Right hindlimb (tissue), 1 donor: Measurements from ENCODE around the gene PNPLA5.

Source experiments
- DNase-seq: peaks from one replicate; pipeline ENCODE4 v3.0.0-alpha.2; 2018

PNPLA5 gene

GRCh38 chr22:43835736-43836135 lies 56.1 kb downstream of the PNPLA5 start:
- no peak for DNase-seq

GRCh38 chr22:43835166-43835565 lies 56.6 kb downstream of the PNPLA5 start:
- no peak for DNase-seq

- DNase-seq = no peak
Measured at GRCh38 chr22:43833286-43834240, 58.2 kb downstream of the PNPLA5 start.

GRCh38 chr22:43832393-43833265 lies 59.2 kb downstream of the PNPLA5 start:
- DNase-seq = no peak

- DNase-seq = no peak
Measured at GRCh38 chr22:43831561-43832392, 60.0 kb downstream of the PNPLA5 start.

DNA sequence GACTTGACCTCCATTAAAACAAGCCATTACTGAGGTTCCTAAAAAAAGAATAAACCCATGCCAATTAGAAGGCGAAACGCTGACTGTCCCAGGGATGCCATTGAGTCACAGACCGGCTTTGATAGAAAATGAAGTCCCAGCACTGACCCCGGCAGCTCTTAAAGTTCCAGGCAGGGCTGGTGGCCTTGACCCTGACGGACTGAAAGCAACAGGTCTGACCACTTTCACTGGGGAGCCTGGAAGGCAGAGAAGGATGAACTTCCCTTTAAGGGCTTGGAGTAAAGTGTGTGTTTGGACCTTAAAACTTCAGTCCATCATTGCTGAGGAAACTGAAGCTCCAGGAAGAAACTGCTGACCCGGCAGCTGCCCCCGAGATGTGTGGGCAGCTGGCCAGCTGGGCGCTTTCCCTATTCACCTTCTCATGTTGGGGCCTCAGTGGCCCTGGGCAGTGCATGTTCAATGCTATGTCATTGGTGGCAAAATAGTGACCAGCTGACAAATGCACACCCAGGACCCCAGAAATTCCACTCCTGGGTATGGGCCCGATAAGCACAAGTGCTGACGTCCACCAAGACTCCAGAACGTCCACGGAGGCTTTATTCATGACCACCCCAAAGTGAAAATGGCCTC lies 60.8 kb downstream of the PNPLA5 start:
- no peak for DNase-seq

DNA sequence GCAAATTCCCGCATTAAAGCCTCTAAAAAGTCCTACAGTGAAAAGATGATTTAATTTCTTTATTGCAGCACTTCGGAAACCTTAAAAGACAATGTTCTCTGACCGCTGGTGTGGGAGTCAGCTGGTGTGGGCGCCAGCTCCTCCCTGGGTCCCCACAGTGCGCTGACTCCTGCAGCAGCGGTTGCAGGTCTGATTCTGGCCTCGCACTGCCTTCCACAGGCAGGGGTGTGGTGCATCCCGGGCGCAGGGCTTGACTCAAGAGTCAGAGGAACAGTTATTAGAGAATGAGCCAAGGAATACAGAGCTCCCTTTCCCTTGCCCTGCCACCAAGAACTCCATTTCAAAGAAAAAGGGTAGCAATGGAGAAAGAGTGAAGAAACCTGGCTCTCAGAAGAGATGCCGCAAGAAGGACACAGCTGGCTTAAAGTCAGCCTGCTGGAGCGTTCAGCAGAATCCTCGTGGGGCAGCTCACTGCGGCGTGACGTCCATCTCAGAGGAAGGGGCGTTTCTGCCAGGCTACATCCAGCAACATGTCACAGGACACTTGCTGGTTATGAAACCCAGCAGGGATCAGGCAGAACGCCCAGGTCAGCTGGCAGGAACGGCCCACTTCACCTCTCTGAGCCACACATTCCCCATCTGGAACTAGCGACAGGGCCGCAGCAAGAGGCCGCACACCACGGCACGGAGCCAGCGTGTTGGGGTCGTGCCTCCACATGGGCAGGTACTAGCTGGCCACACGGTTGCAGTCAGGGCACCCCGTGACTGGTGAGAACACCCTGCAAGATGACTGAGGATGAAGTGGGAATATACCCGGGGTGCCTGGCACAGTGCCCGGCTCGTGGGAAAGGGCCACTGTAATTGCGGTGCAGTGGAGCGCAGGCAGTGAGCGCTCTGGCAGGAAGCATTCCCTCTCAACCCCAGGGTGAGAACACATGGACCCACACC lies 61.6 kb downstream of the PNPLA5 start:
- DNase-seq = peak; percentile 47
